C4-2B (cell line): ENCODE results near the gene COX4I2.

ENCODE experiments used
- H3K27ac ChIP-seq: fragments of 450-650 bp; 2 replicates; pipeline ENCODE4 v1.5.1; 2017
- CTCF ChIP-seq: fragments of 450-650 bp; conservative IDR thresholded peaks from 2 replicates; pipeline ENCODE4 v1.5.1; 2017; ENCODE audit warnings: mild to moderate bottlenecking
- ZFX ChIP-seq: fragments of 450-650 bp; IDR thresholded peaks from 2 replicates; pipeline ENCODE4 v1.6.1; 2017

Gene COX4I2

GRCh38 chr20:31693402-31693801, 55.7 kb downstream of the COX4I2 start:
- no peak overlapping the region for H3K27ac ChIP-seq
- TF ChIP-seq ZFX (no peak), CTCF (no peak)

GRCh38 chr20:31693987-31694661, 56.4 kb downstream of the COX4I2 start:
- H3K27ac ChIP-seq: no peak overlapping the region

More at GRCh38 chr20:31693987-31694661, 56.4 kb downstream of the COX4I2 start:
- no peak for TF ChIP-seq ZFX
- no peak for TF ChIP-seq CTCF
